Breast epithelium (tissue), 3 donors: ENCODE results near the gene NUDT19.

ENCODE experiments used
- POLR2AphosphoS5 ChIP-seq, 3 donors: sonication (generic); formaldehyde crosslinking; IDR thresholded peaks; one replicate each; pipeline ENCODE4 v1.6.1; 2017; ENCODE audit warnings: antibody characterized with exemption in 3 of 3
- TF ChIP-seq, protein P1 (sequence below), 3 donors: fragments of 450-650 bp; IDR thresholded peaks; one replicate each; pipeline ENCODE4 v1.5.1; 2016 to 2017; ENCODE audit warnings: antibody characterized with exemption in 3 of 3, mild to moderate bottlenecking in 3 of 3, moderate library complexity in 3 of 3

GRCh38 chr19:32652894-32653598 is 38.6 kb upstream of the NUDT19 start:
- TF ChIP-seq, protein P1, sequence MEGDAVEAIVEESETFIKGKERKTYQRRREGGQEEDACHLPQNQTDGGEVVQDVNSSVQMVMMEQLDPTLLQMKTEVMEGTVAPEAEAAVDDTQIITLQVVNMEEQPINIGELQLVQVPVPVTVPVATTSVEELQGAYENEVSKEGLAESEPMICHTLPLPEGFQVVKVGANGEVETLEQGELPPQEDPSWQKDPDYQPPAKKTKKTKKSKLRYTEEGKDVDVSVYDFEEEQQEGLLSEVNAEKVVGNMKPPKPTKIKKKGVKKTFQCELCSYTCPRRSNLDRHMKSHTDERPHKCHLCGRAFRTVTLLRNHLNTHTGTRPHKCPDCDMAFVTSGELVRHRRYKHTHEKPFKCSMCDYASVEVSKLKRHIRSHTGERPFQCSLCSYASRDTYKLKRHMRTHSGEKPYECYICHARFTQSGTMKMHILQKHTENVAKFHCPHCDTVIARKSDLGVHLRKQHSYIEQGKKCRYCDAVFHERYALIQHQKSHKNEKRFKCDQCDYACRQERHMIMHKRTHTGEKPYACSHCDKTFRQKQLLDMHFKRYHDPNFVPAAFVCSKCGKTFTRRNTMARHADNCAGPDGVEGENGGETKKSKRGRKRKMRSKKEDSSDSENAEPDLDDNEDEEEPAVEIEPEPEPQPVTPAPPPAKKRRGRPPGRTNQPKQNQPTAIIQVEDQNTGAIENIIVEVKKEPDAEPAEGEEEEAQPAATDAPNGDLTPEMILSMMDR (IDR thresholded peaks at IDR 0.05), result no peak
- no peak for TF ChIP-seq POLR2AphosphoS5 (IDR thresholded peaks at IDR 0.05)
